Erythroblast (primary cell): ENCODE data around the gene LRRC49.

ENCODE experiments used
- GATA1 ChIP-seq: IDR thresholded peaks from 2 replicates; pipeline ENCODE4 v1.6.1; 2011; ENCODE audit warnings: low read depth, mild to moderate bottlenecking, control low read depth, low read length, moderate library complexity
- POLR2A ChIP-seq: IDR thresholded peaks from 2 replicates; pipeline ENCODE4 v1.6.1; 2011; ENCODE audit warnings: mild to moderate bottlenecking, low read length

DNA sequence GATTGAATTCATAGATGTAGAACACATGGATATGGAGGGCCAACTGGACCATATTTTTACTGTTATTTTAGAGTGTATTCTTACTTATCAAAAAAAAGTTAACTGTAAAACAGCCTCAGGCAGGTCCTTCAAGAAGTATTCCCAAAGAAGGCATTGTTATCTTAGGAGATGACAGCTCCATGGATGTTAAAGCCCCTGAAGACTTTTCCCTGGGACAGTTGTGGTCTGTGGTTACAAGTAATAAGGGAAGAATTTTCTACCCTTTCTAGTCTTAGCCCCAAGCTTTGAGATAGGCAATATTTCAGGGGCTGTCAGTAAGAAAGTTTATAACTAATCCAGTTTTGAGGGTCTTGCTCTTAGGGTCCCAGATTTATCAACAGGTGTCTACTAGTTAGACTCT lies 62.5 kb downstream of the LRRC49 start:
- no peak for TF ChIP-seq POLR2A
- TF ChIP-seq GATA1, result no peak
